AG09319 (cell line): ENCODE measurements around the gene MAGEC3.

Experiments
- DNase-seq: peaks from one replicate; pipeline ENCODE4 v3.0.0-alpha.2; 2010; ENCODE audit warnings: low read depth; ENCODE audit errors: extremely low read depth
- CTCF ChIP-seq: IDR thresholded peaks from 2 replicates; pipeline ENCODE4 v1.5.1; 2011; ENCODE audit warnings: low read depth, mild to moderate bottlenecking, inconsistent platforms, low read length, moderate library complexity

The MAGEC3 gene

GRCh38 chrX:141838016-141838415 is at the start of gene MAGEC3:
Gene MAGEC3 (plus strand): TSS chrX:141838316. CDS start chrX:141838316, 0 bp downstream.
- no peak for TF ChIP-seq CTCF
- no peak for DNase-seq

- no peak for TF ChIP-seq CTCF
- DNase-seq: no peak
These were observed 46.3 kb upstream of the MAGEC3 start for GRCh38 chrX:141791856-141792255.

- no peak for TF ChIP-seq CTCF
- no peak for DNase-seq
These were observed 26.7 kb upstream of the MAGEC3 start for GRCh38 chrX:141811438-141811837.

- no peak for DNase-seq
These were observed 23.8 kb upstream of the MAGEC3 start for GRCh38 chrX:141814213-141814857.

GRCh38 chrX:141815904-141816303 is 22.2 kb upstream of the MAGEC3 start:
- DNase-seq: no peak
- TF ChIP-seq CTCF: no peak

More at GRCh38 chrX:141814213-141814857, 23.8 kb upstream of the MAGEC3 start:
- no peak for TF ChIP-seq CTCF

GRCh38 chrX:141832247-141832646 is 5.9 kb upstream of the MAGEC3 start:
- DNase-seq: no peak
- TF ChIP-seq CTCF: no peak

GRCh38 chrX:141839856-141840255 is 1.7 kb downstream of the MAGEC3 start:
- no peak for TF ChIP-seq CTCF
- no peak for DNase-seq
